22Rv1 (cell line): Measurements from ENCODE around the gene PHF24.

Experiments used
- CTCF ChIP-seq: fragments of 450-650 bp; IDR thresholded peaks from 2 replicates; pipeline ENCODE4 v1.5.1; 2017; ENCODE audit warnings: mild to moderate bottlenecking
- ZFX ChIP-seq: fragments of 450-650 bp; IDR thresholded peaks from 2 replicates; pipeline ENCODE4 v1.6.1; 2017; ENCODE audit warnings: antibody characterized with exemption, borderline replicate concordance

GRCh38 chr9:34997379-34997781 lies 39.3 kb downstream of the PHF24 start:
- TF ChIP-seq CTCF (no peak), ZFX (no peak)
